ENCODE data around the gene RASA2.
A peak's percentile ranks its signal among the peaks of the same experiment; 100 is the strongest.

RASA2 gene

DNA sequence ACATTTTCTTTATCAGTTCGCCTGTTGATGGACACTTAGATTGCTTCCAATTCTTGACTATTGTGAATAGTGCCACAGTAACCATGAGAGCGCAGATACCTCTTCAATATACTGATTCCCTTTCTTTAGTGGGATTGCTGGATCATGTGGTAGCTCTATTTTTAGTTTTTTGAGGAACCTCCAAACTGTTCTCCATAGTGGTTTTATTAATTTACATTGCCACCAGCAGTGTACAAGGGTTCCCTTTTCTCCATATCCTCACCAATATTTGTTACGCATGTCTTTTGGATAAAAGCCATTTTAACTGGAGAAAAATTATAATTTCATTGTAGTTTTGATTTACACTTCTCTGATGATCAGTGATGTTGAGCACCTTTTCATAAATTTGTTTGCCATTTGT is 59.3 kb downstream of the RASA2 start:
- Histone ChIP-seq H3K9me3 (ENCODE audit: control extremely low read depth in 1 of 5, control insufficient read depth in 4 of 5, insufficient read depth in 2 of 5, low read depth in 1 of 5, low read length in 4 of 5) (peaks cover 0 to 49% (median 13%) of the 10 kb centered on the region in 5 experiments), H3K27ac (ENCODE audit: insufficient read depth in 1 of 2, low read depth in 1 of 2, low read length in 2 of 2, poor library complexity in 1 of 2, severe bottlenecking in 2 of 2) (no peak overlapping the region), H3K27me3 (replicated peaks in 2 of 5; ENCODE audit: control insufficient read depth in 4 of 5, insufficient read depth in 5 of 5, low read length in 4 of 5) (no peaks in the 10 kb centered on the region), H3K4me1 (ENCODE audit: control extremely low read depth in 1 of 4, control insufficient read depth in 4 of 4, insufficient read depth in 4 of 4, low read length in 3 of 4) (peaks cover 0 to 1% (median 0%) of the 10 kb centered on the region in 4 experiments), H3K36me3 (ENCODE audit: control insufficient read depth in 4 of 4, insufficient read depth in 4 of 4, low read length in 3 of 4) (peaks cover 13 to 73% (median 29%) of the 10 kb centered on the region in 4 experiments), H3K4me3 (ENCODE audit: control insufficient read depth in 1 of 7, extremely low read depth in 1 of 7, insufficient read depth in 4 of 7, low read depth in 2 of 7, low read length in 6 of 7) (no peak overlapping the region)
- ChIA-PET POLR2A (no interaction called here), CTCF (interaction anchor here (1.0 kb wide), 1 partner anchor 185 kb away, joined by 6 read pairs; no protein-coding TSS in a partner anchor)
- 100% methylated on average over 1 of the region's 3 CpGs for WGBS (ENCODE audit: insufficient coverage)
- DNase-seq = no peak

DNA sequence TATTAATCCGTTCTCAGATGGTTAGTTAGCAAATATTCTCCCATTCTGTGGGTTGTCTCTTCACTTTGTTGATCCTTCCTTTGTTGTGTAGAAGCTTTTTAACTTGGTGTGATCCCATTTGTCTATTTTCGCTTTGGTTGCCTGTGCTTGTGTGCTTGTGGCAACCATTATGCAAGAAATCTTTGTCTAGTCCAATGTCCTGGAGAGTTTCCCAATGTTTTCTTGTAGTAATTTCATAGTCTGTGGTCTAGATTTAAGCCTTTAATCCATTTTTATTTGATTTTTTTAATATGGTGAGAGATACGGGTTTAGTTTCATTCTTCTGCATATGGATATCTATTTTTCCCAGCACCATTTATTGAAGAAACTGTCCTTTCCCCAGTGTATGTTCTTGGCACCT is 59.8 kb downstream of the RASA2 start:
- ChIA-PET POLR2A (no interaction called here), CTCF (interaction anchor here (1.0 to 1.1 kb wide), 2 partner anchors 86 to 185 kb away, joined by 3 to 6 read pairs; no protein-coding TSS in a partner anchor)
- peaks cover 13 to 74% (median 30%) of the 10 kb centered on the region in 4 experiments for H3K36me3 ChIP-seq (ENCODE audit: control insufficient read depth in 4 of 4, insufficient read depth in 4 of 4, low read length in 3 of 4)

DNA sequence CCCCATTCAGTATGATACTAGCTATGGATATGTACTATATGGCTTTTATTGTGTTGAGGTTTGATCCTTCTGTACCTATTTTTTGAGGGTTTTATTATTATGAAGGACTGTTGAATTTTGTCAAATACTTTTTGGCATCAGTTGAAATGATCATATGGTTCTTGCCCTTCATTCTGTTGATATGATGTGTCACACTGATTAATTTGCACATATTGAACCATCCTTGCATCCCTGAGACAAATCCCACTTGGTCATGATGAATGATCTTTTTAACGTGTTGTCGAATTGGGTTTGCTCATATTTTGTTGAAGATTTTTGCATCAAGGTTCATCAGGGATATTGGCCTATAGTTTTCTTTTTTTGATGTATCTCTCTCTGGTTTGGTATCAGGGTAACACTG is 61.0 kb downstream of the RASA2 start:
- CTCF ChIA-PET = interaction anchor here (0.9 to 1.2 kb wide), 5 partner anchors 13 to 106 kb away, joined by 3 to 4 read pairs (median 3); no protein-coding TSS in a partner anchor
- no peak for DNase-seq
- no peak overlapping the region for H3K27ac ChIP-seq (ENCODE audit: insufficient read depth in 1 of 2, low read depth in 1 of 2, low read length in 2 of 2, poor library complexity in 1 of 2, severe bottlenecking in 2 of 2)
- no peaks in the 10 kb centered on the region for H3K27me3 ChIP-seq (replicated peaks in 2 of 5; ENCODE audit: control insufficient read depth in 4 of 5, insufficient read depth in 5 of 5, low read length in 4 of 5)
- POLR2A ChIA-PET = no interaction called here
- H3K4me1 ChIP-seq (ENCODE audit: control extremely low read depth in 1 of 4, control insufficient read depth in 4 of 4, insufficient read depth in 4 of 4, low read length in 3 of 4) = peaks cover 6 to 15% (median 12%) of the 10 kb centered on the region in 4 experiments
- H3K36me3 ChIP-seq (ENCODE audit: control insufficient read depth in 4 of 4, insufficient read depth in 4 of 4, low read length in 3 of 4) = peaks cover 8 to 63% (median 24%) of the 10 kb centered on the region in 4 experiments
- H3K9me3 ChIP-seq (ENCODE audit: control extremely low read depth in 1 of 5, control insufficient read depth in 4 of 5, insufficient read depth in 2 of 5, low read depth in 1 of 5, low read length in 4 of 5) = peaks cover 0 to 41% (median 13%) of the 10 kb centered on the region in 5 experiments
- no CpG with 5 or more reads among the region's 2 CpGs for WGBS (ENCODE audit: insufficient coverage)
- H3K4me3 ChIP-seq (ENCODE audit: control insufficient read depth in 1 of 7, extremely low read depth in 1 of 7, insufficient read depth in 4 of 7, low read depth in 2 of 7, low read length in 6 of 7) = no peak overlapping the region

More for the DNA sequence above, 59.8 kb downstream of the RASA2 start:
- no peak overlapping the region for H3K27ac ChIP-seq (ENCODE audit: insufficient read depth in 1 of 2, low read depth in 1 of 2, low read length in 2 of 2, poor library complexity in 1 of 2, severe bottlenecking in 2 of 2)
- 100% methylated on average over 1 of the region's 3 CpGs for WGBS (ENCODE audit: insufficient coverage)
- H3K4me3 ChIP-seq (ENCODE audit: control insufficient read depth in 1 of 7, extremely low read depth in 1 of 7, insufficient read depth in 4 of 7, low read depth in 2 of 7, low read length in 6 of 7) = no peak overlapping the region
- peaks cover 0 to 6% (median 2%) of the 10 kb centered on the region in 4 experiments for H3K4me1 ChIP-seq (ENCODE audit: control extremely low read depth in 1 of 4, control insufficient read depth in 4 of 4, insufficient read depth in 4 of 4, low read length in 3 of 4)
- H3K27me3 ChIP-seq (replicated peaks in 2 of 5; ENCODE audit: control insufficient read depth in 4 of 5, insufficient read depth in 5 of 5, low read length in 4 of 5) = no peaks in the 10 kb centered on the region
- peaks cover 0 to 49% (median 13%) of the 10 kb centered on the region in 5 experiments for H3K9me3 ChIP-seq (ENCODE audit: control extremely low read depth in 1 of 5, control insufficient read depth in 4 of 5, insufficient read depth in 2 of 5, low read depth in 1 of 5, low read length in 4 of 5)
- no peak for DNase-seq

DNA sequence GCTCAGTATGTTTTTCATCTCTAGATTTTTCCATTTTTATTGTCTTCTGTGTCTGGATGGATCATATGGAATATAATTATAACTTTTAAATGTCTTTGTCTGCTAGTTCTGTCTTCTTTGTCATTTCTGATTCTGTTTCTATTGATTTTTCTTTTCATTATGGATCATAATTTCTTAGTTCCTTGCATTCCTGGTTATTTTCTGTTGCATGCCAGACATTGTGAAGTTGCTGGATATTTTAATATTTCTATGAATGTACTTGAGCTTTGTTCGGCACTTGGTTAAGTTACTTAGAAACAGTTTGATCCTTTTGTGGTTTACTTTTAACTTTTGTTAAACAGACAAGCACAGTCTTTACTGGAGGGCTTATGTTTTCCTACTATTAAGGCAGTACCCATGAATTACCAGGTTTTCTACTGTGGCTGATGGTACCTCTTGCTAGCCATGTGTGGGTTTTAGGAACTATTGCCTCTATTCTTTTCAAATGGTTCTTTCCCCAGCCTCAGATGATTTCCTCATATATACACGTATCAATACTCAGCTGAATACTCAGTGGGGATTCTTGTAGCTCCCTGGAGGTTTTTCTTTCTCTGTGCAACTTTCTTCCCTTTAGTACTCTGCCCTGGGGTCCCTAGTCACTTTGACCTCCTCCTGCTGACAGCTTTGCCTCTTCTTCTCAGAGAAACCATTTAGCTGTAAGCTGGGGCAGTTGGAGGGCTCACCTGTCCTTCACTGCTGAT is 64.3 kb downstream of the RASA2 start:
- Histone ChIP-seq H3K9me3 (ENCODE audit: control extremely low read depth in 1 of 5, control insufficient read depth in 4 of 5, insufficient read depth in 2 of 5, low read depth in 1 of 5, low read length in 4 of 5) (peaks cover 0 to 21% (median 3%) of the 10 kb centered on the region in 5 experiments), H3K27ac (ENCODE audit: insufficient read depth in 1 of 2, low read depth in 1 of 2, low read length in 2 of 2, poor library complexity in 1 of 2, severe bottlenecking in 2 of 2) (no peak overlapping the region), H3K36me3 (ENCODE audit: control insufficient read depth in 4 of 4, insufficient read depth in 4 of 4, low read length in 3 of 4) (peaks cover 4 to 33% (median 18%) of the 10 kb centered on the region in 4 experiments), H3K4me1 (ENCODE audit: control extremely low read depth in 1 of 4, control insufficient read depth in 4 of 4, insufficient read depth in 4 of 4, low read length in 3 of 4) (peaks cover 16 to 29% (median 25%) of the 10 kb centered on the region in 4 experiments), H3K27me3 (replicated peaks in 2 of 5; ENCODE audit: control insufficient read depth in 4 of 5, insufficient read depth in 5 of 5, low read length in 4 of 5) (no peaks in the 10 kb centered on the region), H3K4me3 (ENCODE audit: control insufficient read depth in 1 of 7, extremely low read depth in 1 of 7, insufficient read depth in 4 of 7, low read depth in 2 of 7, low read length in 6 of 7) (no peak overlapping the region)
- POLR2A ChIA-PET = no interaction called here
- CTCF ChIA-PET = interaction anchor here (1.2 kb wide), 1 partner anchor 83 kb away, joined by 3 read pairs; no protein-coding TSS in a partner anchor
- 100% methylated on average over 1 of the region's 2 CpGs for WGBS (ENCODE audit: insufficient coverage)
- DNase-seq = no peak

DNA sequence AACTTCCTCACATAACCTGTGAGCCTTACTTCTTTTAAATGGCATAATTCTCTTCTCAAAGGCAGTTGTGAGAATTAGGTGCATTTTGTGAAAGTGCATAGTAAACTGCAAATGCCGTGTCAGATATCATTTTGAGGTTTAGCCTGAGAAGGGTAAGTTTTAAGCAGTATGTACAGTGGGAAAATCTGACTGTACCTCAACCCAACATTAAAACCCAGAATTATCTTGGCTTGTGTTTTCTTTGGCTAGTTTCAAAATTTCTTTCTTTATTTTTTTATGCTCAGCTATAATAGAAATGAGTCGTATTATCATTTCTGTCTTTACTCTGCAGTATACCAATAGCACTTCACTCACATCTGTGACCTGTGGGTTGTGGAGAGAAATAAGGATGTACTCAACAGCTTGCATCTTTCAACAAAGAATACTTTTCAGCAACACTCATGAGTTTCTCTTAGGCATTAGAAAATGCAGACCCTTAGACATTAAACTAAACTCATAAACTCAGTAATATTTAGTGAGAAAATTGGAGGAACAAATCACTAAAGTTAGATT is 65.7 kb downstream of the RASA2 start:
- Histone ChIP-seq H3K9me3 (ENCODE audit: control extremely low read depth in 1 of 5, control insufficient read depth in 4 of 5, insufficient read depth in 2 of 5, low read depth in 1 of 5, low read length in 4 of 5) (peaks cover 0 to 11% (median 3%) of the 10 kb centered on the region in 5 experiments), H3K4me3 (ENCODE audit: control insufficient read depth in 1 of 7, extremely low read depth in 1 of 7, insufficient read depth in 4 of 7, low read depth in 2 of 7, low read length in 6 of 7) (peak overlapping the region in 1 of 7 experiments; percentile 20), H3K27me3 (replicated peaks in 2 of 5; ENCODE audit: control insufficient read depth in 4 of 5, insufficient read depth in 5 of 5, low read length in 4 of 5) (no peaks in the 10 kb centered on the region), H3K36me3 (ENCODE audit: control insufficient read depth in 4 of 4, insufficient read depth in 4 of 4, low read length in 3 of 4) (peaks cover 4 to 28% (median 17%) of the 10 kb centered on the region in 4 experiments), H3K4me1 (ENCODE audit: control extremely low read depth in 1 of 4, control insufficient read depth in 4 of 4, insufficient read depth in 4 of 4, low read length in 3 of 4) (peaks cover 29 to 43% (median 38%) of the 10 kb centered on the region in 4 experiments), H3K27ac (ENCODE audit: insufficient read depth in 1 of 2, low read depth in 1 of 2, low read length in 2 of 2, poor library complexity in 1 of 2, severe bottlenecking in 2 of 2) (peak overlapping the region in 1 of 2 experiments; percentile 2)
- ChIA-PET POLR2A (interaction anchor here (0.9 kb wide), 1 partner anchor 65 kb away, joined by 6 read pairs; no protein-coding TSS in a partner anchor), CTCF (interaction anchor here (0.7 to 17.3 kb wide), 6 partner anchors 16 to 95 kb away, joined by 3 to 382 read pairs (median 4); no protein-coding TSS in a partner anchor)
- no CpG with 5 or more reads among the region's 2 CpGs for WGBS (ENCODE audit: insufficient coverage)
- DNase-seq = peak in 2 of 3 donors; percentile 61 to 73

DNA sequence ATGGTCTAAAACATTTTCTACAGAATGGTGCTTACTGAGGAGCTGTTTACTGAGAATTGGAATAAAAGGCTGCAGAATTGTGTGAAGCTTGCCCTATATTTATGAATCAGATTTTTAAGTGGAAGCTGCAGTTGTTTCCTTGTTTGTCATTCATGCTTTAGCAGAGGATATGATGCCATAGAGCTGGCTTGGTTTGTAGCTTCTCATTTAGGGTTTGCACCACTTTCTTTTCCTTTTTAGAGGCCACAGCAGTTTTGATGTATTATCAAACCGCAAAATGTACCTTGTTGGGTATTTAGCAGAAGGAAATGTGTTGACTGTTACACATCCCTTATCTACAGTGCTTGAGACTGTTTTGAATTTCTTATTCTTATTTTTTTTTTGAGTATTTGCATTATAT is 66.2 kb downstream of the RASA2 start:
- POLR2A ChIA-PET = interaction anchor here (0.9 kb wide), 1 partner anchor 65 kb away, joined by 6 read pairs; no protein-coding TSS in a partner anchor
- CTCF ChIA-PET = interaction anchor here (0.7 to 17.3 kb wide), 6 partner anchors 17 to 95 kb away, joined by 3 to 382 read pairs (median 4); no protein-coding TSS in a partner anchor
- no peaks in the 10 kb centered on the region for H3K27me3 ChIP-seq (replicated peaks in 2 of 5; ENCODE audit: control insufficient read depth in 4 of 5, insufficient read depth in 5 of 5, low read length in 4 of 5)
- peak overlapping the region in 2 of 7 experiments; percentile 20 to 41 for H3K4me3 ChIP-seq (ENCODE audit: control insufficient read depth in 1 of 7, extremely low read depth in 1 of 7, insufficient read depth in 4 of 7, low read depth in 2 of 7, low read length in 6 of 7)
- WGBS (ENCODE audit: insufficient coverage) = no CpG with 5 or more reads among the region's 1 CpG
- peaks cover 0 to 6% (median 0%) of the 10 kb centered on the region in 5 experiments for H3K9me3 ChIP-seq (ENCODE audit: control extremely low read depth in 1 of 5, control insufficient read depth in 4 of 5, insufficient read depth in 2 of 5, low read depth in 1 of 5, low read length in 4 of 5)
- no peak overlapping the region for H3K27ac ChIP-seq (ENCODE audit: insufficient read depth in 1 of 2, low read depth in 1 of 2, low read length in 2 of 2, poor library complexity in 1 of 2, severe bottlenecking in 2 of 2)
- H3K36me3 ChIP-seq (ENCODE audit: control insufficient read depth in 4 of 4, insufficient read depth in 4 of 4, low read length in 3 of 4) = peaks cover 4 to 25% (median 14%) of the 10 kb centered on the region in 4 experiments
- DNase-seq = peak; percentile 56 to 92 (median 84)
- peaks cover 33 to 49% (median 41%) of the 10 kb centered on the region in 4 experiments for H3K4me1 ChIP-seq (ENCODE audit: control extremely low read depth in 1 of 4, control insufficient read depth in 4 of 4, insufficient read depth in 4 of 4, low read length in 3 of 4)
